ENCODE results near the gene ADAMTS15.

Gene ADAMTS15

GRCh38 chr11:130462101-130462885 is 13.8 kb downstream of the ADAMTS15 start:
- no peak for DNase-seq (ENCODE audit: low read depth, low spot score)

- no peak for DNase-seq (ENCODE audit: low read depth, low spot score)
These were observed 14.5 kb downstream of the ADAMTS15 start for GRCh38 chr11:130462931-130463330.

GRCh38 chr11:130464291-130464812 is 15.9 kb downstream of the ADAMTS15 start:
- DNase-seq (ENCODE audit: low read depth, low spot score): no peak

GRCh38 chr11:130465263-130465662 is 16.8 kb downstream of the ADAMTS15 start:
- DNase-seq (ENCODE audit: low read depth, low spot score): no peak

- no peak for DNase-seq (ENCODE audit: low read depth, low spot score)
These were observed 18.9 kb downstream of the ADAMTS15 start for GRCh38 chr11:130467116-130467900.

- no peak for DNase-seq (ENCODE audit: low read depth, low spot score)
These were observed 20.7 kb downstream of the ADAMTS15 start for GRCh38 chr11:130469181-130469580.

GRCh38 chr11:130470832-130471706 is 22.6 kb downstream of the ADAMTS15 start:
- DNase-seq (ENCODE audit: low read depth, low spot score): no peak

- DNase-seq (ENCODE audit: low read depth, low spot score): no peak
These were observed 23.4 kb downstream of the ADAMTS15 start for GRCh38 chr11:130471731-130472433.

GRCh38 chr11:130472434-130472961 is 24.1 kb downstream of the ADAMTS15 start:
- no peak for DNase-seq (ENCODE audit: low read depth, low spot score)

GRCh38 chr11:130473056-130473794 is 24.8 kb downstream of the ADAMTS15 start:
- no peak for DNase-seq (ENCODE audit: low read depth, low spot score)

- no peak for DNase-seq (ENCODE audit: low read depth, low spot score)
These were observed 25.4 kb downstream of the ADAMTS15 start for GRCh38 chr11:130473795-130474377.

GRCh38 chr11:130474637-130475400 is 26.4 kb downstream of the ADAMTS15 start:
- DNase-seq (ENCODE audit: low read depth, low spot score): no peak

- DNase-seq (ENCODE audit: low read depth, low spot score): no peak
These were observed 27.1 kb downstream of the ADAMTS15 start for GRCh38 chr11:130475426-130476053.

GRCh38 chr11:130476200-130476921 is 27.9 kb downstream of the ADAMTS15 start:
- no peak for DNase-seq (ENCODE audit: low read depth, low spot score)

GRCh38 chr11:130476922-130477491 is 28.6 kb downstream of the ADAMTS15 start:
- no peak for DNase-seq (ENCODE audit: low read depth, low spot score)

- no peak for DNase-seq (ENCODE audit: low read depth, low spot score)
These were observed 29.2 kb downstream of the ADAMTS15 start for GRCh38 chr11:130477586-130478203.

- DNase-seq (ENCODE audit: low read depth, low spot score): no peak
These were observed 29.8 kb downstream of the ADAMTS15 start for GRCh38 chr11:130478204-130478701.

All from activated CD4-positive, CD25-positive, alpha-beta regulatory T cell treated with anti-CD3 and anti-CD28 coated beads, Interleukin-2, amount 50 U/mL, for 16 hours (primary cell).